ENCODE results near the gene ANKRD6. TPM values are rescaled to one million over a fixed set of nuclear protein-coding genes. Genes with fewer than 3 reads are reported as not detected.
A peak's percentile ranks its signal among the peaks of the same experiment; 100 is the strongest.

Gene ANKRD6
- total and polyA plus RNA-seq, 7 experiments from 2014 or later = 0.71 to 6.6 (median 3.3) TPM

DNA sequence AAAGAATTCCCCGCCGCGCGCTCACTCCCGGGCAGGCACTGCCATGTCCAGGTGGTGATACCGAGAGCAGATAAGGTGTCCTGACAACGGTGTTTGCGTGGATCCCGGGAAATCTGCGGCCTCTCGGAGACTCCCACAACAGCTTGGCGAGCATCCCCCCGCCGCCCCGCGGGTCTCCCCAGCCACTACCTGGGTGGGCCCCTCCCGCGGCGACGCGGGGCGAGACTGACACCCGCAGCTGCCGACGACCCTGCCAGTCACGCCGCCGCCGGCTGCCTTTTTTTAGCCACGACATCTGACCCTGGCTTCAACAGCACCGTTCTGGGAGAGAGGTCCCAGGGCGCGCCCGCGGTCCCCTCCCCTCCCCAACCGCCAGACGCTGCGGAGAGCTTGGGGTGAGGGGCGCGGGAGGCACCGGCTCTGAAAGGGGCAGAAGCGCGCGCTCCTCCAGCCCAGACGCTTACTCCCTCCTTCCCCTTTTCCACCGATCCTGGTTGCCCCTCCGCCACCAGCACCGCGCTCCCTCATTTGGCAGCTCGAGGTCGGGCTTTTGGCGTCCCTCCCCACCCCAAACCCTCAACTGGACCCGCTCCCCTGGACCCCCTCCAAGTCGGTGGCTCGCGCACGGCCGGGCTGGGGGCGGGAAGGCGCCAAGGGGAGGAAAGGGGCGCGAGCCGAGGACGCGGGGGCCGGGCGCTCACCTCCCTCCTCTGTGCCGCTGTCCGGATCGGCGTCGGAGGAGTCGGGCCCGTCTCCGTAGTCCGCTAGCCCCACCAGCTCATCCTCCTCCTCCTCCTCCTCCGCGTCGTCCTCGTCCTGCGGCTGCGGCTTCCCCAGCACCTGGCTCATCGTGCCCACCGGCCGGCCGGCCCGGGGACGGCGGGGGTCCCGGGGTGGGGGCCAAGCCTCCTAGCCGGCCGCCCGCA is 21.5 kb upstream of the ANKRD6 start:
- ChIA-PET POLR2A (interaction anchor here (0.8 to 1.6 kb wide), 5 partner anchors 20 to 330 kb away, joined by 3 to 7 read pairs (median 4); partner anchors contain the start of genes LYRM2, PNRC1 and UBE2J1), CTCF (interaction anchor here (1.1 to 1.5 kb wide), 2 partner anchors 21 to 40 kb away, joined by 3 to 5 read pairs; no protein-coding TSS in a partner anchor)
- intact Hi-C loops (cut with micrococcal nuclease) = loop anchor here (1.0 to 5.0 kb wide), 7 partner anchors 22 to 417 kb away; partner anchors contain the start of genes ANKRD6 (in 2 of the 2), LYRM2 (in 2 of the 2), CASP8AP2 (in 1 of the 2) and PNRC1 (in 1 of the 2)
- ATAC-seq (peak; percentile 49), DNase-seq (peak in 7 of 9 donors; percentile 9 to 51 (median 27))
- Histone ChIP-seq H3K27me3 (ENCODE audit: control insufficient read depth in 2 of 2, insufficient read depth in 2 of 2, low read length in 2 of 2) (no peaks in the 10 kb centered on the region), H3K27ac (ENCODE audit: low read depth, low read length) (peak overlapping the region; percentile 30), H3K9me3 (ENCODE audit: control insufficient read depth in 2 of 3, low read length in 3 of 3) (no peaks in the 10 kb centered on the region), H3K4me1 (ENCODE audit: control insufficient read depth in 2 of 2, insufficient read depth in 2 of 2, low read length in 2 of 2) (peaks cover 8% of the 10 kb centered on the region in 2 donors), H3K4me3 (ENCODE audit: low read length) (peak overlapping the region; percentile 79), H3K36me3 (ENCODE audit: control insufficient read depth in 2 of 3, insufficient read depth in 3 of 3, low read length in 3 of 3) (no peaks in the 10 kb centered on the region)
- Mint-ChIP-seq H3K4me3 (peak overlapping the region; percentile 82 to 100 (median 90)), H3K4me1 (peaks cover 0 to 24% (median 19%) of the 10 kb centered on the region in 7 donors), H3K36me3 (no peaks in the 10 kb centered on the region), H3K27me3 (peaks cover 4 to 59% (median 15%) of the 10 kb centered on the region in 5 donors), H3K27ac (peak overlapping the region; percentile 25 to 85 (median 77)), H3K9me3 (no peaks in the 10 kb centered on the region)

DNA sequence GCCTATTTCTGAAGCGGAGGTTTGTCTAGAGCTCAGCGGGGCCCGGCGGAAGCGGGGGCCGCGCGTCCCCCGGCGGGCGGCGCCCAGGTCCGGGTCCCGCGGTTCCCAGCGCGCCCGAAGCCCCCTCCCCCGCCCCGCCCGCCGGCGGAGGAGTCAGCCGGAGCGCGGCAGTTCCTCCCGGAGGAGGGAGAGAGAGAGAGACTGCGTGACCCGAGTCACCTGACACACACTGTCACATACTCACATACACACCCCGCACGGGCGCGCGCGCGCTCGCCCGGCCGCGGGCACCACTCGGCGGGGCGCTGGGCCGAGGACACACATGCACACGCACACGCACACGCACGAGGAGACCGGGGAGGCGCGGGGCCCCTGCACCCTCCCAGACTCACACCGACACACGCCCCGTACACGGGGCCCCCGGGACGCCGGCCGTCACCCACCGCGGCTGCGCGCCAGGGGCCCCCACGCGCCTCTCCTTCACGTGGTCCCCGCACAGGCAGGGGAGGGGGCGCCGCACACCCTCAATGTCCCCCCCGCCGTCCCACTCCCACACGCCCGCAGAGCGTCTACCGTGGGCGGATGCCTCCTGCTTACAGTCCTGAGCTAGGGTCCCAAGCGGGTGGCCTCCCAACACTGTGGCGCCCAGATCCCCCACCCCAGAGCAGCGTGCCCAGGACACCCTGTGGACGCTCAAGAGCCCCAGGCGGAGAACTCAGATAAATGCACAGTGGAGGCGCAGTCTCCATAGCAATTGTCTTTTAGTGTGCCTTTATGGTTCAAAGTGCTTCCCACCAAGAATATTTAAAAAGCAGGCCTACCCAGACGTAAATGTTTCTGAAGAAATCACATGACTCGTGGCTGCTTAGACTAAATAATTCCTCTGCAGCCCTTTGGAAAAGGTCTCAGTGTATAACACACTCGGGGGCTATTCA is 20.6 kb upstream of the ANKRD6 start, which contains the start of gene RRAGD:
TSS of gene RRAGD (minus strand) at position 203 of the 935 bp plus-strand sequence. CDS start 280 bp downstream, outside the sequence.
- H3K27ac ChIP-seq (ENCODE audit: low read depth, low read length) = peak within 1 kb of the TSS; percentile 57
- peak within 1 kb of the TSS; percentile 79 for H3K4me3 ChIP-seq (ENCODE audit: low read length)
- ATAC-seq (peak; percentile 90), DNase-seq (peak; percentile 51 to 69 (median 61))
- H3K27me3 Mint-ChIP-seq = peaks cover 6 to 64% (median 18%) of the 10 kb centered on the region in 5 donors
- H3K4me3 Mint-ChIP-seq = peak within 1 kb of the TSS; percentile 87 to 100 (median 97)
- H3K36me3 ChIP-seq (ENCODE audit: control insufficient read depth in 2 of 3, insufficient read depth in 3 of 3, low read length in 3 of 3) = no peaks in the 10 kb centered on the region
- intact Hi-C loops (cut with micrococcal nuclease) = loop anchor here (1.0 to 5.0 kb wide), 7 partner anchors 21 to 416 kb away; partner anchors contain the start of genes ANKRD6 (in 2 of the 2), LYRM2 (in 2 of the 2), CASP8AP2 (in 1 of the 2) and PNRC1 (in 1 of the 2)
- no peaks in the 10 kb centered on the region for H3K36me3 Mint-ChIP-seq
- CTCF ChIA-PET = no interaction called here
- peak within 1 kb of the TSS; percentile 53 to 98 (median 88) for H3K27ac Mint-ChIP-seq
- POLR2A ChIA-PET = interaction anchor here (0.8 to 1.6 kb wide), 7 partner anchors 19 to 331 kb away, joined by 3 to 7 read pairs (median 4); partner anchors contain the start of genes LYRM2, PNRC1 and UBE2J1
- peaks cover 2 to 24% (median 19%) of the 10 kb centered on the region in 7 donors for H3K4me1 Mint-ChIP-seq
- peaks cover 8% of the 10 kb centered on the region in 2 donors for H3K4me1 ChIP-seq (ENCODE audit: control insufficient read depth in 2 of 2, insufficient read depth in 2 of 2, low read length in 2 of 2)
- H3K9me3 ChIP-seq (ENCODE audit: control insufficient read depth in 2 of 3, low read length in 3 of 3) = no peaks in the 10 kb centered on the region
- no peaks in the 10 kb centered on the region for H3K9me3 Mint-ChIP-seq
- H3K27me3 ChIP-seq (ENCODE audit: control insufficient read depth in 2 of 2, insufficient read depth in 2 of 2, low read length in 2 of 2) = no peaks in the 10 kb centered on the region

DNA sequence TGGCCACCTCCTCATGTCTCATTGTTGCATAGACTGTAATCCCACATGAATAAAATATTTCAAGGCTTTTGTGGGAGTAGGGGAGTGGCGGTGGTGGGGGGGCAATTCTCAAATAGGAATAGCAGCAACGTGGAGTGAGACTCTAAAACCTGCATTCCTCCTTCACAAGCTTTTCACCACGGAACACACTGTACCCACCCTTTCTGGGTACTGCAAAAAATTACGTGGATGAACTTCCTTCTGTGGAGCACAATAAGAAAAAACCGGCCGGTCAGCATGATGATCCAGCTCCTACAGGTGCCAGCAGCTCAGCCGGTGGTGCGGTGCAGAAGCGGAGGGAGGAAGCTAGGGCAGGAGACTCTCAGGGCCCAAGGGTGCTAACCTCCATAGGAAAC is 19.9 kb upstream of the ANKRD6 start:
- ChIA-PET POLR2A (interaction anchor here (1.1 to 1.2 kb wide), 2 partner anchors 37 to 224 kb away, joined by 3 read pairs; no protein-coding TSS in a partner anchor), CTCF (interaction anchor here (1.7 kb wide), 1 partner anchor 41 kb away, joined by 3 read pairs; no protein-coding TSS in a partner anchor)
- Mint-ChIP-seq H3K4me3 (peak overlapping the region; percentile 87 to 100 (median 97)), H3K27ac (peak overlapping the region in 8 of 9 donors; percentile 53 to 98 (median 84)), H3K4me1 (peaks cover 5 to 22% (median 19%) of the 10 kb centered on the region in 7 donors), H3K36me3 (no peaks in the 10 kb centered on the region), H3K27me3 (peaks cover 13 to 61% (median 22%) of the 10 kb centered on the region in 5 donors), H3K9me3 (no peaks in the 10 kb centered on the region)
- Histone ChIP-seq H3K9me3 (ENCODE audit: control insufficient read depth in 2 of 3, low read length in 3 of 3) (no peaks in the 10 kb centered on the region), H3K27ac (ENCODE audit: low read depth, low read length) (peak overlapping the region; percentile 57), H3K27me3 (ENCODE audit: control insufficient read depth in 2 of 2, insufficient read depth in 2 of 2, low read length in 2 of 2) (no peaks in the 10 kb centered on the region), H3K4me3 (ENCODE audit: low read length) (peak overlapping the region; percentile 79), H3K4me1 (ENCODE audit: control insufficient read depth in 2 of 2, insufficient read depth in 2 of 2, low read length in 2 of 2) (peaks cover 8% of the 10 kb centered on the region in 2 donors), H3K36me3 (ENCODE audit: control insufficient read depth in 2 of 3, insufficient read depth in 3 of 3, low read length in 3 of 3) (no peaks in the 10 kb centered on the region)
- DNase-seq (no peak), ATAC-seq (no peak)
- intact Hi-C loops (cut with micrococcal nuclease) = loop anchor here (2.0 to 5.0 kb wide), 2 partner anchors 61 to 416 kb away; partner anchors contain the start of genes CASP8AP2 (in 1 of the 2) and UBE2J1 (in 1 of the 2)

DNA sequence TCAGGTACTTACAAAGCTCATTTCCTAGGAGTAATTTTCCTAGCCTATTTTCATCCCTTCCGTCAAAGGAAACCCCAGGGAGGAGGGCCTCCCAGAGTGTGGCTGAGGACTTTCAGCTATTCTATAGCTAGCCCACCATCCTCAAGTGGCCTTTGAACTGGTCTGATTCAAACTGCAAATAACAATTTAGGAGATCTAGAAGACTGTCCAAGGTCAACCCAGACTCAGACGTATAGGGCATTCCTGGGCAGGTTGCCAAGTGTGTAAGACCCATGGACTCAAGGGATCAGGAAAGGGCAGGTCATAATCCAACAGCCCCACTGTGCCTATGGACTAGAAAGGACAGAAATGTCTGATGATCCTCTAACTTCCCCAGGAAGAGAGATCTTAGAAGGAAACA is 18.7 kb upstream of the ANKRD6 start:
- H3K27ac Mint-ChIP-seq = no peak overlapping the region
- DNase-seq (no peak), ATAC-seq (no peak)
- peaks cover 5 to 22% (median 19%) of the 10 kb centered on the region in 7 donors for H3K4me1 Mint-ChIP-seq
- Histone ChIP-seq H3K27ac (ENCODE audit: low read depth, low read length) (no peak overlapping the region), H3K36me3 (ENCODE audit: control insufficient read depth in 2 of 3, insufficient read depth in 3 of 3, low read length in 3 of 3) (no peaks in the 10 kb centered on the region), H3K4me1 (ENCODE audit: control insufficient read depth in 2 of 2, insufficient read depth in 2 of 2, low read length in 2 of 2) (peaks cover 8% of the 10 kb centered on the region in 2 donors), H3K4me3 (ENCODE audit: low read length) (no peak overlapping the region), H3K27me3 (ENCODE audit: control insufficient read depth in 2 of 2, insufficient read depth in 2 of 2, low read length in 2 of 2) (no peaks in the 10 kb centered on the region), H3K9me3 (ENCODE audit: control insufficient read depth in 2 of 3, low read length in 3 of 3) (no peaks in the 10 kb centered on the region)
- peaks cover 13 to 60% (median 22%) of the 10 kb centered on the region in 5 donors for H3K27me3 Mint-ChIP-seq
- CTCF ChIA-PET = interaction anchor here (0.6 to 1.7 kb wide), 2 partner anchors 42 to 72 kb away, joined by 3 read pairs; no protein-coding TSS in a partner anchor
- POLR2A ChIA-PET = interaction anchor here (0.5 to 0.6 kb wide), 2 partner anchors 52 to 76 kb away, joined by 3 read pairs; no protein-coding TSS in a partner anchor
- intact Hi-C loops (cut with micrococcal nuclease) = loop anchor here in 1 of 2 donors (5.0 kb wide), 1 partner anchor 62 kb away; the partner anchor contains the start of gene UBE2J1
- H3K9me3 Mint-ChIP-seq = no peaks in the 10 kb centered on the region
- H3K4me3 Mint-ChIP-seq = peak overlapping the region in 1 of 10 donors; percentile 25
- H3K36me3 Mint-ChIP-seq = no peaks in the 10 kb centered on the region

DNA sequence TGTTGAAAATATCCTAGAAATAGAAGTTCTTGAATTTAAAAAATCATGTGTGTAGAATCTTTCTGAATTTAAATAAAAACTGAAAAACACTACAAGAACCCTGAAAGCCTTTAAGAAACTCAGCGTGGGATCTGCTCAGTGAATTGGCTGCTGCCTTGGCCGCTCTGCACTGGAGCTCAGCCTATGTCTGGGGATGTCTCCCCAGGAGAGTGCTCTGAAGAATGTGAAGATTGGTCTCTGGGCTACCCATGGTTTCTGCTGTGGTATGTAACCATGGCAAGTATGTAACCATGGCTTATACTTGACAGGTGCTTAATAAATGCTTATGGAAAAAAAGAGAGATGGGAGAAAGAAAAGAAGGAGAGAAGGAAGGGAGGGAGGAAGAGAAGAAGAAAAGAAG is 17.8 kb upstream of the ANKRD6 start:
- DNase-seq (no peak), ATAC-seq (no peak)
- Mint-ChIP-seq H3K36me3 (no peaks in the 10 kb centered on the region), H3K4me3 (no peak overlapping the region), H3K9me3 (no peaks in the 10 kb centered on the region), H3K27ac (no peak overlapping the region), H3K27me3 (peaks cover 19 to 57% (median 22%) of the 10 kb centered on the region in 5 donors), H3K4me1 (peaks cover 5 to 21% (median 19%) of the 10 kb centered on the region in 7 donors)
- no peak overlapping the region for H3K4me3 ChIP-seq (ENCODE audit: low read length)
- H3K4me1 ChIP-seq (ENCODE audit: control insufficient read depth in 2 of 2, insufficient read depth in 2 of 2, low read length in 2 of 2) = peaks cover 8% of the 10 kb centered on the region in 2 donors
- intact Hi-C loops (cut with micrococcal nuclease) = no loop called here
- no peak overlapping the region for H3K27ac ChIP-seq (ENCODE audit: low read depth, low read length)
- no peaks in the 10 kb centered on the region for H3K36me3 ChIP-seq (ENCODE audit: control insufficient read depth in 2 of 3, insufficient read depth in 3 of 3, low read length in 3 of 3)
- POLR2A ChIA-PET = no interaction called here
- no peaks in the 10 kb centered on the region for H3K27me3 ChIP-seq (ENCODE audit: control insufficient read depth in 2 of 2, insufficient read depth in 2 of 2, low read length in 2 of 2)
- H3K9me3 ChIP-seq (ENCODE audit: control insufficient read depth in 2 of 3, low read length in 3 of 3) = no peaks in the 10 kb centered on the region
- CTCF ChIA-PET = no interaction called here

All from naive thymus-derived CD4-positive, alpha-beta T cell (primary cell).